Astrocyte of the cerebellum (primary cell): ENCODE data around the gene SSC5D.

Experiments
- DNase-seq: peaks from one replicate; pipeline ENCODE4 v3.0.0-alpha.2; 2011; ENCODE audit warnings: low read depth
- H3K4me3 ChIP-seq: 2 replicates; pipeline ENCODE4 v1.5.1; 2011; ENCODE audit warnings: mild to moderate bottlenecking, low read depth, low read length, moderate library complexity
- CTCF ChIP-seq: IDR thresholded peaks from 2 replicates; pipeline ENCODE4 v1.5.1; 2012; ENCODE audit warnings: low read length, low read depth, moderate library complexity, mild to moderate bottlenecking; ENCODE audit errors: missing control alignments
- in situ Hi-C: cut with HindIII; loops from 2 replicates; pipeline ENCODE4 v1.10.0; 2017; ENCODE audit warnings: low sequenced_read_pairs

SSC5D gene

GRCh38 chr19:55465460-55466240 lies 22.6 kb upstream of the SSC5D start:
- in situ Hi-C loops: no loop called here
- no peak overlapping the region for H3K4me3 ChIP-seq
- no peak for TF ChIP-seq CTCF
- no peak for DNase-seq

GRCh38 chr19:55466241-55466614 lies 22.0 kb upstream of the SSC5D start:
- H3K4me3 ChIP-seq: no peak overlapping the region
- DNase-seq: no peak
- in situ Hi-C loops: no loop called here
- no peak for TF ChIP-seq CTCF

GRCh38 chr19:55467236-55468053 lies 20.8 kb upstream of the SSC5D start:
- no peak for DNase-seq
- H3K4me3 ChIP-seq: no peak overlapping the region
- peak; percentile 99 for TF ChIP-seq CTCF
- in situ Hi-C loops: no loop called here

- in situ Hi-C loops: no loop called here
- H3K4me3 ChIP-seq: no peak overlapping the region
- DNase-seq: no peak
- no peak for TF ChIP-seq CTCF
Observed at GRCh38 chr19:55468054-55468393, 20.2 kb upstream of the SSC5D start.

- no peak for TF ChIP-seq CTCF
- no peak overlapping the region for H3K4me3 ChIP-seq
- no peak for DNase-seq
- in situ Hi-C loops: no loop called here
Observed at GRCh38 chr19:55471266-55471665, 17.0 kb upstream of the SSC5D start.

- in situ Hi-C loops: no loop called here
- TF ChIP-seq CTCF: no peak
- DNase-seq: no peak
- H3K4me3 ChIP-seq: no peak overlapping the region
Observed at GRCh38 chr19:55472463-55472862, 15.8 kb upstream of the SSC5D start.
